H9 (cell line): ENCODE measurements around the gene AP1S1. TPM values are rescaled to one million over a fixed set of nuclear protein-coding genes. Genes with fewer than 3 reads are reported as not detected.

Source experiments
- DNase-seq: peaks from one replicate; pipeline ENCODE4 v3.0.0-alpha.2; 2017
- H2AFZ ChIP-seq: one replicate; pipeline ENCODE4 v1.6.1; 2013; ENCODE audit warnings: mild to moderate bottlenecking, low read length, control low read depth, moderate library complexity
- H2AK5ac ChIP-seq: 2 replicates; pipeline ENCODE4 v1.6.1; 2013; ENCODE audit warnings: low read length, control low read depth, mixed read lengths; ENCODE audit not compliant: insufficient read length
- H2BK120ac ChIP-seq: one replicate; pipeline ENCODE4 v1.6.1; 2013; ENCODE audit warnings: low read depth, mild to moderate bottlenecking, low read length, control low read depth, inconsistent platforms; ENCODE audit not compliant: poor library complexity, severe bottlenecking
- H2BK12ac ChIP-seq: 2 replicates; pipeline ENCODE4 v1.6.1; 2013; ENCODE audit warnings: low read length, control low read depth, mixed read lengths, low read depth; ENCODE audit not compliant: insufficient read length
- H2BK15ac ChIP-seq: 2 replicates; pipeline ENCODE4 v1.6.1; 2013; ENCODE audit warnings: low read depth, low read length, control low read depth
- H2BK20ac ChIP-seq: one replicate; pipeline ENCODE4 v1.6.1; 2013; ENCODE audit warnings: low read depth, mild to moderate bottlenecking, low read length, control low read depth, inconsistent platforms; ENCODE audit not compliant: poor library complexity, severe bottlenecking
- H2BK5ac ChIP-seq: 2 replicates; pipeline ENCODE4 v1.6.1; 2013; ENCODE audit warnings: low read length, control low read depth, mixed read lengths; ENCODE audit not compliant: insufficient read length
- H3K14ac ChIP-seq: 2 replicates; pipeline ENCODE4 v1.6.1; 2013; ENCODE audit warnings: low read length, control low read depth; ENCODE audit not compliant: insufficient read depth
- H3K18ac ChIP-seq: 2 replicates; pipeline ENCODE4 v1.6.1; 2013; ENCODE audit warnings: low read depth, mild to moderate bottlenecking, mixed read lengths, low read length, control low read depth; ENCODE audit not compliant: insufficient read length
- H3K23ac ChIP-seq: 2 replicates; pipeline ENCODE4 v1.6.1; 2013; ENCODE audit warnings: low read length, control low read depth, mixed read lengths, low read depth; ENCODE audit not compliant: insufficient read length
- H3K23me2 ChIP-seq: 2 replicates; pipeline ENCODE4 v1.6.1; 2013; ENCODE audit warnings: low read depth, mild to moderate bottlenecking, mixed read lengths, low read length, control low read depth; ENCODE audit not compliant: insufficient read length, poor library complexity, severe bottlenecking
- H3K27ac ChIP-seq: 2 replicates; pipeline ENCODE4 v1.5.1; 2013; ENCODE audit warnings: low read length, control low read depth, mixed read lengths, low read depth; ENCODE audit not compliant: insufficient read length
- H3K27me3 ChIP-seq: 2 replicates; pipeline ENCODE4 v1.6.1; 2013; ENCODE audit warnings: low read length, control low read depth, inconsistent platforms; ENCODE audit not compliant: insufficient read depth
- H3K4ac ChIP-seq: 2 replicates; pipeline ENCODE4 v1.6.1; 2013; ENCODE audit warnings: low read depth, mild to moderate bottlenecking, control low read depth, inconsistent platforms, low read length, moderate library complexity
- H3K4me1 ChIP-seq: 2 replicates; pipeline ENCODE4 v1.6.1; 2013; ENCODE audit warnings: low read length, control low read depth, inconsistent platforms; ENCODE audit not compliant: insufficient read depth
- H3K4me2 ChIP-seq: 2 replicates; pipeline ENCODE4 v1.6.1; 2013; ENCODE audit warnings: low read length, control low read depth, mixed read lengths; ENCODE audit not compliant: insufficient read length, insufficient read depth
- H3K56ac ChIP-seq: 2 replicates; pipeline ENCODE4 v1.6.1; 2013; ENCODE audit warnings: low read depth, mild to moderate bottlenecking, mixed read lengths, low read length, control low read depth; ENCODE audit not compliant: insufficient read length
- H3K79me1 ChIP-seq: 2 replicates; pipeline ENCODE4 v1.6.1; 2013; ENCODE audit warnings: low read depth, mild to moderate bottlenecking, moderate library complexity, low read length, control low read depth, inconsistent platforms; ENCODE audit not compliant: insufficient read depth, poor library complexity, severe bottlenecking
- H3K79me2 ChIP-seq: 2 replicates; pipeline ENCODE4 v1.6.1; 2013; ENCODE audit warnings: low read length, control low read depth, inconsistent platforms; ENCODE audit not compliant: insufficient read depth
- H3K9ac ChIP-seq: 2 replicates; pipeline ENCODE4 v1.6.1; 2013; ENCODE audit warnings: low read length, control low read depth, mixed read lengths; ENCODE audit not compliant: insufficient read length; ENCODE audit errors: extremely low read depth
- H3K9me3 ChIP-seq: one replicate; pipeline ENCODE4 v1.6.1; 2013; ENCODE audit warnings: low read depth, low read length, inconsistent platforms; ENCODE audit not compliant: control insufficient read depth
- H3T11ph ChIP-seq: one replicate; pipeline ENCODE4 v1.6.1; 2013; ENCODE audit warnings: mild to moderate bottlenecking, low read length, control low read depth, inconsistent platforms
- H4K20me1 ChIP-seq: one replicate; pipeline ENCODE4 v1.6.1; 2013; ENCODE audit not compliant: control insufficient read depth, insufficient read length, insufficient read depth
- H4K5ac ChIP-seq: 2 replicates; pipeline ENCODE4 v1.6.1; 2013; ENCODE audit warnings: low read depth, mild to moderate bottlenecking, mixed read lengths, low read length, control low read depth; ENCODE audit not compliant: insufficient read length
- H4K8ac ChIP-seq: replicated peaks from 2 replicates; pipeline ENCODE4 v1.6.1; 2013; ENCODE audit warnings: low read length, control low read depth, mixed read lengths, low read depth; ENCODE audit not compliant: insufficient read length
- H4K91ac ChIP-seq: 2 replicates; pipeline ENCODE4 v1.6.1; 2013; ENCODE audit warnings: low read depth, mild to moderate bottlenecking, moderate library complexity, mixed read lengths, low read length, control low read depth; ENCODE audit not compliant: insufficient read length
- H3K27ac Mint-ChIP-seq, 3 experiments: 2 replicates in 2 of 3; 3 replicates in 1 of 3; pipeline ENCODE4 v1.8.0; 2020 to 2021; ENCODE audit warnings: mixed read lengths in 3 of 3, mild to moderate bottlenecking in 1 of 3, moderate library complexity in 1 of 3
- H3K27me3 Mint-ChIP-seq: 2 replicates; pipeline ENCODE4 v1.8.0; 2021; ENCODE audit warnings: low read depth, mild to moderate bottlenecking, moderate library complexity, mixed read lengths
- H3K36me3 Mint-ChIP-seq, 3 experiments: 2 replicates in 2 of 3; 3 replicates in 1 of 3; pipeline ENCODE4 v1.8.0; 2020 to 2021; ENCODE audit warnings: low read depth in 3 of 3, mixed read lengths in 3 of 3; ENCODE audit not compliant: insufficient read depth in 1 of 3
- H3K4me1 Mint-ChIP-seq, 2 experiments: 2 replicates each; pipeline ENCODE4 v1.8.0; 2020; ENCODE audit warnings: mixed read lengths in 2 of 2
- H3K4me3 Mint-ChIP-seq, 2 experiments: 2 replicates in 1 of 2; 3 replicates in 1 of 2; pipeline ENCODE4 v1.8.0; 2020 to 2021; ENCODE audit warnings: mild to moderate bottlenecking in 2 of 2, mixed read lengths in 2 of 2, moderate library complexity in 1 of 2
- H3K9me3 Mint-ChIP-seq, 2 experiments: 2 replicates in 1 of 2; 3 replicates in 1 of 2; pipeline ENCODE4 v1.8.0; 2020; ENCODE audit warnings: mild to moderate bottlenecking in 2 of 2, mixed read lengths in 2 of 2, moderate library complexity in 1 of 2
- WGBS: extraction: QIAGEN DNeasy Blood & Tissue Kit; methylation state at CpG from one replicate; pipeline ENCODE4 v1.1.7; 2013; ENCODE audit warnings: missing lambda C conversion rate, low lambda C conversion rate, mixed read lengths; ENCODE audit not compliant: insufficient read length; ENCODE audit errors: extremely low coverage; 5-methylcytosine and 5-hydroxymethylcytosine counted together
- total RNA-seq: library from RNA; stranded (reverse); gene quantifications from 2 replicates; pipeline ENCODE4 v1.2.1, GENCODE V29; 2021
- TF ChIP-seq, protein P1 (sequence below): fragments of 200-600 bp; sonication (generic); conservative IDR thresholded peaks from 3 replicates; pipeline ENCODE4 v1.8.0; 2021; ENCODE audit warnings: antibody characterized with exemption, mild to moderate bottlenecking

Gene AP1S1
- total RNA-seq, 1 experiment from 2014 or later = 65.2 TPM

GRCh38 chr7:101133621-101134398, 20.5 kb upstream of the AP1S1 start:
- Histone ChIP-seq H3K27ac (no peak overlapping the region), H3T11ph (no peak overlapping the region), H2BK20ac (no peak overlapping the region), H3K79me2 (no peaks in the 10 kb centered on the region), H2BK12ac (no peak overlapping the region), H2AFZ (no peak overlapping the region), H3K4me2 (no peak overlapping the region), H3K4me1 (no peaks in the 10 kb centered on the region), H3K23me2 (peaks cover 3% of the 10 kb centered on the region), H2BK15ac (no peak overlapping the region), H2BK120ac (no peak overlapping the region), H4K8ac (no peak overlapping the region), H3K27me3 (no peaks in the 10 kb centered on the region), H2BK5ac (no peak overlapping the region), H3K23ac (no peak overlapping the region), H4K5ac (no peak overlapping the region), H4K91ac (no peak overlapping the region), H3K18ac (no peak overlapping the region), H3K14ac (no peak overlapping the region), H3K79me1 (no peaks in the 10 kb centered on the region), H3K9ac (no peak overlapping the region), H3K9me3 (no peaks in the 10 kb centered on the region), H4K20me1 (no peaks in the 10 kb centered on the region), H3K4ac (no peak overlapping the region), H2AK5ac (no peak overlapping the region), H3K56ac (no peak overlapping the region)
- Mint-ChIP-seq H3K9me3 (no peaks in the 10 kb centered on the region), H3K27me3 (no peaks in the 10 kb centered on the region; the same call in 1 of the 2 replicates), H3K27ac (peak overlapping the region; percentile 3 to 86 (median 10); a peak in 4 of 7 replicates), H3K4me1 (peaks cover 28 to 36% of the 10 kb centered on the region in 2 experiments), H3K36me3 (peaks cover 0 to 32% (median 0%) of the 10 kb centered on the region in 3 experiments; a peak in 2 of 7 replicates), H3K4me3 (0 out of 5 replicates have a peak overlapping the region, but pooled peaks of 1 of the 2 experiments have one; percentile 2)
- WGBS = no CpG with 5 or more reads among the region's 15 CpGs
- no peak for DNase-seq
- TF ChIP-seq, protein P1, sequence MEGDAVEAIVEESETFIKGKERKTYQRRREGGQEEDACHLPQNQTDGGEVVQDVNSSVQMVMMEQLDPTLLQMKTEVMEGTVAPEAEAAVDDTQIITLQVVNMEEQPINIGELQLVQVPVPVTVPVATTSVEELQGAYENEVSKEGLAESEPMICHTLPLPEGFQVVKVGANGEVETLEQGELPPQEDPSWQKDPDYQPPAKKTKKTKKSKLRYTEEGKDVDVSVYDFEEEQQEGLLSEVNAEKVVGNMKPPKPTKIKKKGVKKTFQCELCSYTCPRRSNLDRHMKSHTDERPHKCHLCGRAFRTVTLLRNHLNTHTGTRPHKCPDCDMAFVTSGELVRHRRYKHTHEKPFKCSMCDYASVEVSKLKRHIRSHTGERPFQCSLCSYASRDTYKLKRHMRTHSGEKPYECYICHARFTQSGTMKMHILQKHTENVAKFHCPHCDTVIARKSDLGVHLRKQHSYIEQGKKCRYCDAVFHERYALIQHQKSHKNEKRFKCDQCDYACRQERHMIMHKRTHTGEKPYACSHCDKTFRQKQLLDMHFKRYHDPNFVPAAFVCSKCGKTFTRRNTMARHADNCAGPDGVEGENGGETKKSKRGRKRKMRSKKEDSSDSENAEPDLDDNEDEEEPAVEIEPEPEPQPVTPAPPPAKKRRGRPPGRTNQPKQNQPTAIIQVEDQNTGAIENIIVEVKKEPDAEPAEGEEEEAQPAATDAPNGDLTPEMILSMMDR = no peak
